H1 (cell line): ENCODE measurements around the gene ASTN2. TPM values are rescaled to one million over a fixed set of nuclear protein-coding genes. Genes with fewer than 3 reads are reported as not detected.

Source experiments
- CTCF ChIA-PET: fragments of 300-600 bp; sonication (Branson Sonifier 250); formaldehyde crosslinking; loops from one replicate; lab custom pipeline; 2021; ENCODE audit not compliant: partially characterized antibody; lab: Charles Lee
- POLR2A ChIA-PET: fragments of 300-600 bp; sonication (Branson Sonifier 250); formaldehyde crosslinking; loops from one replicate; lab custom pipeline; 2021; ENCODE audit warnings: inconsistent platforms; ENCODE audit not compliant: partially characterized antibody; lab: Charles Lee
- DNase-seq, 2 experiments: peaks; one replicate each; pipeline versions ENCODE4 v3.0.0 to v3.0.0-alpha.2; 2010 to 2022; ENCODE audit warnings: low spot score in 2 of 2, low read depth in 1 of 2, mixed read lengths in 1 of 2
- FAIRE-seq: peaks from 2 replicates; lab custom pipeline; 2011; peaks lifted over from hg19 to GRCh38; lab: Jason Lieb, UNC
- H2AFZ ChIP-seq: 2 replicates; pipeline ENCODE4 v1.8.1; 2012; ENCODE audit warnings: low read length, inconsistent platforms
- H2AK5ac ChIP-seq: 2 replicates; pipeline ENCODE4 v1.6.1; 2013; ENCODE audit warnings: low read depth, low read length
- H2BK120ac ChIP-seq: replicated peaks from 2 replicates; pipeline ENCODE3; 2013; ENCODE audit warnings: low read depth, low read length, inconsistent platforms
- H2BK12ac ChIP-seq: 2 replicates; pipeline ENCODE4 v1.6.1; 2013; ENCODE audit warnings: low read depth, low read length
- H2BK15ac ChIP-seq: 2 replicates; pipeline ENCODE4 v1.6.1; 2013; ENCODE audit warnings: low read length
- H2BK20ac ChIP-seq: 2 replicates; pipeline ENCODE4 v1.6.1; 2013; ENCODE audit warnings: low read length
- H2BK5ac ChIP-seq: 2 replicates; pipeline ENCODE4 v1.6.1; 2013; ENCODE audit warnings: low read depth, low read length
- H3K14ac ChIP-seq: 2 replicates; pipeline ENCODE4 v1.6.1; 2013; ENCODE audit warnings: inconsistent platforms; ENCODE audit not compliant: insufficient read length
- H3K18ac ChIP-seq: 2 replicates; pipeline ENCODE4 v1.6.1; 2013; ENCODE audit warnings: low read length; ENCODE audit errors: extremely low read depth
- H3K23ac ChIP-seq: 2 replicates; pipeline ENCODE4 v1.6.1; 2013; ENCODE audit warnings: inconsistent platforms; ENCODE audit not compliant: insufficient read length
- H3K23me2 ChIP-seq: 2 replicates; pipeline ENCODE4 v1.6.1; 2013; ENCODE audit warnings: low read depth, low read length
- H3K27ac ChIP-seq: 2 replicates; pipeline ENCODE4 v1.6.1; 2011; ENCODE audit warnings: low read depth, low read length, inconsistent platforms
- H3K27me3 ChIP-seq, 4 experiments: replicated peaks in 1 of 4; 1 replicate in 1 of 4; 2 replicates in 3 of 4; pipeline versions ENCODE4 v1.6.1 to v1.8.1; 2011 to 2013; ENCODE audit warnings: low read length in 3 of 4, mild to moderate bottlenecking in 3 of 4, inconsistent platforms in 2 of 4, mixed read lengths in 2 of 4, moderate library complexity in 1 of 4; ENCODE audit not compliant: control insufficient read depth in 3 of 4, insufficient read depth in 3 of 4; ENCODE audit errors: extremely low read depth in 1 of 4
- H3K36me3 ChIP-seq, 4 experiments: 2 replicates each; pipeline versions ENCODE4 v1.6.1 to v1.8.1; 2011 to 2013; ENCODE audit warnings: mild to moderate bottlenecking in 4 of 4, low read length in 3 of 4, moderate library complexity in 2 of 4, control low read depth in 1 of 4, inconsistent platforms in 1 of 4; ENCODE audit not compliant: insufficient read depth in 4 of 4, control insufficient read depth in 2 of 4
- H3K4ac ChIP-seq: replicated peaks from 2 replicates; pipeline ENCODE3; 2013; ENCODE audit warnings: low read length, low read depth, mixed read lengths, inconsistent platforms; ENCODE audit not compliant: insufficient read length
- H3K4me1 ChIP-seq, 4 experiments: replicated peaks in 1 of 4; 1 replicate in 1 of 4; 2 replicates in 3 of 4; pipeline versions ENCODE4 v1.6.1 to v1.8.1; 2011 to 2013; ENCODE audit warnings: low read length in 3 of 4, inconsistent platforms in 2 of 4, mixed read lengths in 1 of 4; ENCODE audit not compliant: insufficient read depth in 4 of 4, control insufficient read depth in 3 of 4
- H3K4me2 ChIP-seq, 2 experiments: 2 replicates each; pipeline versions ENCODE4 v1.6.1 to v1.8.1; 2011 to 2013; ENCODE audit warnings: low read depth in 2 of 2, low read length in 2 of 2, control low read depth in 1 of 2, inconsistent platforms in 1 of 2, mild to moderate bottlenecking in 1 of 2; ENCODE audit not compliant: insufficient read depth in 1 of 2
- H3K4me3 ChIP-seq, 4 experiments: fragments of 200-600, 300-600 bp in 1 of 4; sonication (generic), shearing (Covaris generic), sonication (Bioruptor Twin) in 1 of 4; 2 replicates each; pipeline versions ENCODE4 v1.5.1 to v1.8.1; 2011 to 2016; ENCODE audit warnings: low read length in 4 of 4, low read depth in 3 of 4, control low read depth in 2 of 4, inconsistent platforms in 2 of 4, mild to moderate bottlenecking in 2 of 4, mixed read lengths in 1 of 4, moderate library complexity in 1 of 4; ENCODE audit not compliant: insufficient read depth in 2 of 4; ENCODE audit errors: extremely low read depth in 1 of 4
- H3K56ac ChIP-seq: replicated peaks from 2 replicates; pipeline ENCODE3; 2013; ENCODE audit warnings: low read depth, mild to moderate bottlenecking, mixed read lengths, low read length, inconsistent platforms; ENCODE audit not compliant: insufficient read length
- H3K79me1 ChIP-seq: 2 replicates; pipeline ENCODE4 v1.6.1; 2013; ENCODE audit warnings: low read depth, low read length, control low read depth
- H3K79me2 ChIP-seq, 2 experiments: 2 replicates each; pipeline versions ENCODE4 v1.6.1 to v1.8.1; 2012 to 2013; ENCODE audit warnings: low read length in 2 of 2, mild to moderate bottlenecking in 2 of 2, inconsistent platforms in 1 of 2; ENCODE audit not compliant: insufficient read depth in 2 of 2, control insufficient read depth in 1 of 2
- H3K9ac ChIP-seq, 4 experiments: replicated peaks in 1 of 4; 1 replicate in 1 of 4; 2 replicates in 3 of 4; pipeline versions ENCODE4 v1.6.1 to v1.8.1; 2011 to 2013; ENCODE audit warnings: low read depth in 3 of 4, low read length in 3 of 4, control low read depth in 2 of 4, mild to moderate bottlenecking in 2 of 4, moderate library complexity in 2 of 4, inconsistent platforms in 1 of 4; ENCODE audit errors: extremely low read depth in 1 of 4
- H3K9me3 ChIP-seq, 2 experiments: 2 replicates each; pipeline versions ENCODE4 v1.6.1 to v1.8.1; 2012 to 2013; ENCODE audit warnings: mild to moderate bottlenecking in 2 of 2, moderate library complexity in 2 of 2, control low read depth in 1 of 2, inconsistent platforms in 1 of 2, low read depth in 1 of 2, low read length in 1 of 2, mixed read lengths in 1 of 2; ENCODE audit not compliant: insufficient read depth in 2 of 2
- H4K20me1 ChIP-seq, 2 experiments: replicated peaks in 1 of 2; 2 replicates each; pipeline versions ENCODE3 to v1.8.1; 2011 to 2013; ENCODE audit warnings: inconsistent platforms in 2 of 2, low read length in 2 of 2, mild to moderate bottlenecking in 1 of 2; ENCODE audit not compliant: insufficient read depth in 2 of 2, control insufficient read depth in 1 of 2
- H4K5ac ChIP-seq: 2 replicates; pipeline ENCODE4 v1.6.1; 2013; ENCODE audit warnings: low read length, low read depth, mixed read lengths, inconsistent platforms; ENCODE audit not compliant: insufficient read length
- H4K8ac ChIP-seq: 2 replicates; pipeline ENCODE4 v1.8.0; 2013; ENCODE audit warnings: mild to moderate bottlenecking, moderate library complexity, low read length, inconsistent platforms; ENCODE audit not compliant: insufficient read depth; ENCODE audit errors: extremely low read depth
- H4K91ac ChIP-seq: replicated peaks from 2 replicates; pipeline ENCODE3; 2013; ENCODE audit warnings: low read length, mixed read lengths, inconsistent platforms; ENCODE audit not compliant: insufficient read length
- CREB1 ChIP-seq: IDR thresholded peaks from 2 replicates; pipeline ENCODE4 v1.6.1; 2012; ENCODE audit warnings: inconsistent platforms
- CTBP2 ChIP-seq: IDR thresholded peaks from 2 replicates; pipeline ENCODE4 v1.7.0; 2011; ENCODE audit warnings: borderline replicate concordance, mild to moderate bottlenecking, moderate library complexity, mixed read lengths, low read length; ENCODE audit not compliant: insufficient read depth, insufficient read length
- E2F6 ChIP-seq: IDR thresholded peaks from 2 replicates; pipeline ENCODE4 v1.6.1; 2012; ENCODE audit warnings: inconsistent platforms
- FOSL1 ChIP-seq: IDR thresholded peaks from 2 replicates; pipeline ENCODE4 v1.6.1; 2011; ENCODE audit warnings: mild to moderate bottlenecking, low read depth, low read length, moderate library complexity; ENCODE audit not compliant: insufficient read depth
- GTF2F1 ChIP-seq: IDR thresholded peaks from 2 replicates; pipeline ENCODE4 v1.6.1; 2012; ENCODE audit warnings: low read depth, low read length, improper control_type of control experiment, borderline replicate concordance
- HDAC6 ChIP-seq: IDR thresholded peaks from one replicate; pipeline ENCODE4 v1.7.1; 2012; ENCODE audit warnings: low read depth, mild to moderate bottlenecking, inconsistent platforms, low read length, moderate library complexity
- NANOG ChIP-seq: IDR thresholded peaks from 2 replicates; pipeline ENCODE4 v1.6.1; 2011; ENCODE audit warnings: low read length, low read depth, mild to moderate bottlenecking, inconsistent platforms; ENCODE audit not compliant: insufficient read depth, poor library complexity, severe bottlenecking
- PHF8 ChIP-seq: fragments of 200-600 bp; sonication (generic); conservative IDR thresholded peaks from 2 replicates; pipeline ENCODE4 v1.7.1; 2012; ENCODE audit warnings: low read depth, mild to moderate bottlenecking, inconsistent platforms, low read length, moderate library complexity
- POLR2AphosphoS5 ChIP-seq: IDR thresholded peaks from 2 replicates; pipeline ENCODE4 v1.6.1; 2011; ENCODE audit warnings: low read depth, low read length
- POU5F1 ChIP-seq: IDR thresholded peaks from 2 replicates; pipeline ENCODE4 v1.6.1; 2011; ENCODE audit warnings: low read depth, mild to moderate bottlenecking, low read length, moderate library complexity
- RBBP5 ChIP-seq: IDR thresholded peaks from 2 replicates; pipeline ENCODE4 v1.7.1; 2012; ENCODE audit warnings: low read depth, mild to moderate bottlenecking, inconsistent platforms, low read length, moderate library complexity, borderline replicate concordance
- RXRA ChIP-seq: IDR thresholded peaks from 2 replicates; pipeline ENCODE4 v1.6.1; 2011; ENCODE audit warnings: low read depth, mild to moderate bottlenecking, low read length, moderate library complexity; ENCODE audit not compliant: insufficient read depth
- TBP ChIP-seq: IDR thresholded peaks from 2 replicates; pipeline ENCODE4 v1.6.1; 2011; ENCODE audit warnings: low read depth, low read length, improper control_type of control experiment
- USF2 ChIP-seq: IDR thresholded peaks from 2 replicates; pipeline ENCODE4 v1.6.1; 2011; ENCODE audit warnings: low read length, improper control_type of control experiment
- polyA plus RNA-seq, 7 experiments: library from polyadenylated mRNA; depleted of rRNA in 3 of 7; stranded (reverse) in 5 of 7; unstranded in 2 of 7; fragments of >200 nt in 5 of 7; fragments of 200-250 nt in 2 of 7; gene quantifications; 1 replicate in 5 of 7; 2 replicates in 1 of 7; 4 replicates in 1 of 7; pipeline versions ENCODE4 v1.2.1 to v1.2.3, GENCODE V29; 2011 to 2013; ENCODE audit warnings: missing spikeins in 2 of 7, mixed read lengths in 2 of 7
- total RNA-seq: library from RNA; stranded (reverse); fragmentation: NEBNext Ultra II Directional; extraction: Animal tissue kit (Norgen Biotek cat#: 25700); gene quantifications from 2 replicates; pipeline ENCODE4 v1.2.1, GENCODE V29; 2021

Gene ASTN2
- total and polyA plus RNA-seq, 2 of the 8 experiments (the other 6 are each of a cell fraction or from before 2014, with no cell fraction given) = 8.2 to 13.7 TPM

GRCh38 chr9:116565986-116566385, 848.9 kb downstream of the ASTN2 start:
- no peaks in the 10 kb centered on the region for H3K79me1 ChIP-seq
- peaks cover 0 to 3% (median 0%) of the 10 kb centered on the region in 4 experiments; a peak in 1 of 7 replicates for H3K4me1 ChIP-seq
- no peaks in the 10 kb centered on the region for H4K20me1 ChIP-seq
- H3K23ac ChIP-seq = no peak overlapping the region
- FAIRE-seq (no peak), DNase-seq (no peak)
- no peak overlapping the region for H2BK12ac ChIP-seq
- H3K9me3 ChIP-seq = no peaks in the 10 kb centered on the region
- no peak overlapping the region for H3K4me2 ChIP-seq
- no peaks in the 10 kb centered on the region for H3K36me3 ChIP-seq
- no peak overlapping the region for H2AK5ac ChIP-seq
- no peak overlapping the region for H2BK15ac ChIP-seq
- H3K56ac ChIP-seq = no peak overlapping the region
- no peak overlapping the region for H4K91ac ChIP-seq
- H4K8ac ChIP-seq = no peak overlapping the region
- H3K9ac ChIP-seq = no peak overlapping the region
- H3K18ac ChIP-seq = no peak overlapping the region
- H2AFZ ChIP-seq = no peak overlapping the region
- H3K4ac ChIP-seq = no peak overlapping the region
- CTCF ChIA-PET = interaction anchor here (0.6 to 1.2 kb wide), 2 partner anchors 133 to 414 kb away, joined by 3 read pairs; no protein-coding TSS in a partner anchor
- no peaks in the 10 kb centered on the region for H3K27me3 ChIP-seq
- no peak overlapping the region for H2BK5ac ChIP-seq
- H3K14ac ChIP-seq = no peak overlapping the region
- H3K4me3 ChIP-seq = no peak overlapping the region
- no peak overlapping the region for H2BK120ac ChIP-seq
- H3K27ac ChIP-seq = no peak overlapping the region
- POLR2A ChIA-PET = no interaction called here
- H4K5ac ChIP-seq = no peak overlapping the region
- no peak overlapping the region for H2BK20ac ChIP-seq
- H3K79me2 ChIP-seq = no peaks in the 10 kb centered on the region
- no peaks in the 10 kb centered on the region for H3K23me2 ChIP-seq
- no peak for TF ChIP-seq GTF2F1
- TF ChIP-seq E2F6 = no peak
- no peak for TF ChIP-seq NANOG
- TF ChIP-seq FOSL1 = no peak
- no peak for TF ChIP-seq CTBP2
- no peak for TF ChIP-seq RXRA
- no peak for TF ChIP-seq CREB1
- TF ChIP-seq HDAC6 = no peak
- TF ChIP-seq POU5F1 = no peak
- TF ChIP-seq RBBP5 = no peak
- no peak for TF ChIP-seq POLR2AphosphoS5
- TF ChIP-seq USF2 = no peak
- TF ChIP-seq TBP = no peak
- no peak for TF ChIP-seq PHF8
